ENCODE results near the gene SNX27. TPM values are rescaled to one million over a fixed set of nuclear protein-coding genes. Genes with fewer than 3 reads are reported as not detected.

The SNX27 gene
- total and polyA plus RNA-seq, 2 donors (not counting 1 experiment from before 2014, with no cell fraction given): 13.5 to 45.6 TPM

DNA sequence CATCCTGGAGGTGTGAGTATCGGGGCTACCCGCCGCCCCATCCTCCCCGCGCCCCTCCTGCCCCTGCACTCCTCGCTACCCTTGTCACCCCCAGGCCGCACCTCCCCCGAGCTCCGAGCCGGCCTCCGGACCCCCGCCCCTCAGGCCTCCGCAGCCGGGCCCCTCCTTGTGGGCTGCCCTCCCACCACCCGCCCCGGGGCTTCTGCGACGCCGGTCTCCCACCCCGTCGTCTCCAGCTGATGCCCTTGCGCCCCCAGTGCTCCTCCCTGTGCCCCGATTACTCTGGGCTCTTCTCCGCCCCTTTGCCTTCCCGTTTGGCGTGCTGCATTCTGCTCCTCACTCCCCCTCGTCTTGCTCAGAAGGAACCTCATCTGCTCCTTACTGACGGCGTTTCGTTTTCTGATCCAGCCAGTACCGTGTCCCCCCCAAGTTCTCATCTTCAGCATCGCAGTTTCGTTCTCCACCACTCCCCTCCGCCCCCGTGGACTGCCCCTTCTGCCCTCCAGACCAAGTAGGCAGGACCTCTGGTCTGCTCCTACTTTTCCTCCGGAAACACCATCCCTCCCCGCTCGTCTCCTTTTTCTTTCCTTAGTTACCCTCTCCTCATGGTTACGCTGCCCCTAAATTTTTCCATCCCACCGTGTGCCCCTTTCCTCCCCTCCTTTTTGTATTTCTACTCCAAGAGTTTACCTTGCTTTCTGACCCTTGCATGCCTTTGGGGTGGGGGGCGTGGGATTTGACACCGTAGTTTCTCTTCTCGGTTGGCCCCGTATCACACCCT lies 841 bp downstream of the SNX27 start:
- H3K79me2 ChIP-seq (ENCODE audit: control insufficient read depth, insufficient read depth, low read length): peaks cover 51% of the 10 kb centered on the region
- Mint-ChIP-seq H3K27me3 (peaks cover 5% of the 10 kb centered on the region), H3K4me3 (peak overlapping the region; percentile 91), H3K27ac (peak overlapping the region; percentile 79), H3K4me1 (peaks cover 32% of the 10 kb centered on the region), H3K9me3 (ENCODE audit: insufficient read depth) (no peaks in the 10 kb centered on the region)
- POLR2A ChIA-PET: interaction anchor here (1.1 to 1.6 kb wide), 2 partner anchors 150 to 178 kb away, joined by 4 to 5 read pairs; partner anchors contain the start of genes MRPL9 and TDRKH
- H3K9ac ChIP-seq (ENCODE audit: low read length): peak overlapping the region; percentile 83
- peaks cover 11 to 18% of the 10 kb centered on the region in 2 donors for H3K4me1 ChIP-seq (ENCODE audit: control insufficient read depth in 2 of 2, insufficient read depth in 2 of 2, low read length in 2 of 2)
- H4K20me1 ChIP-seq (ENCODE audit: control insufficient read depth, insufficient read depth, low read length, poor library complexity, severe bottlenecking): no peaks in the 10 kb centered on the region
- CTCF ChIA-PET: interaction anchor here (1.0 to 1.6 kb wide), 2 partner anchors 14 to 16 kb away, joined by 3 to 4 read pairs; no protein-coding TSS in a partner anchor
- intact Hi-C loops (cut with micrococcal nuclease): loop anchor here (1.0 to 5.0 kb wide), 3 partner anchors 72 to 265 kb away; partner anchors contain the start of genes PSMB4, RFX5 and TUFT1
- H3K27ac ChIP-seq (ENCODE audit: low read length in 2 of 2): peak overlapping the region in 1 of 2 donors; percentile 79
- H3K4me2 ChIP-seq (replicated peaks; ENCODE audit: low read depth, low read length, poor library complexity, severe bottlenecking): peak overlapping the region; percentile 99
- TF ChIP-seq EZH2 (IDR thresholded peaks at IDR 0.05; ENCODE audit: borderline replicate concordance, insufficient read depth, low read depth, low read length, poor library complexity, severe bottlenecking): no peak
- TF ChIP-seq, protein P1, sequence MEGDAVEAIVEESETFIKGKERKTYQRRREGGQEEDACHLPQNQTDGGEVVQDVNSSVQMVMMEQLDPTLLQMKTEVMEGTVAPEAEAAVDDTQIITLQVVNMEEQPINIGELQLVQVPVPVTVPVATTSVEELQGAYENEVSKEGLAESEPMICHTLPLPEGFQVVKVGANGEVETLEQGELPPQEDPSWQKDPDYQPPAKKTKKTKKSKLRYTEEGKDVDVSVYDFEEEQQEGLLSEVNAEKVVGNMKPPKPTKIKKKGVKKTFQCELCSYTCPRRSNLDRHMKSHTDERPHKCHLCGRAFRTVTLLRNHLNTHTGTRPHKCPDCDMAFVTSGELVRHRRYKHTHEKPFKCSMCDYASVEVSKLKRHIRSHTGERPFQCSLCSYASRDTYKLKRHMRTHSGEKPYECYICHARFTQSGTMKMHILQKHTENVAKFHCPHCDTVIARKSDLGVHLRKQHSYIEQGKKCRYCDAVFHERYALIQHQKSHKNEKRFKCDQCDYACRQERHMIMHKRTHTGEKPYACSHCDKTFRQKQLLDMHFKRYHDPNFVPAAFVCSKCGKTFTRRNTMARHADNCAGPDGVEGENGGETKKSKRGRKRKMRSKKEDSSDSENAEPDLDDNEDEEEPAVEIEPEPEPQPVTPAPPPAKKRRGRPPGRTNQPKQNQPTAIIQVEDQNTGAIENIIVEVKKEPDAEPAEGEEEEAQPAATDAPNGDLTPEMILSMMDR (IDR thresholded peaks at IDR 0.05): no peak
- H3K4me3 ChIP-seq (ENCODE audit: control extremely low read depth in 1 of 5, extremely low read depth in 1 of 5, insufficient read depth in 1 of 5, low read depth in 2 of 5, low read length in 4 of 5): peak overlapping the region; percentile 52 to 94 (median 84)
- peak overlapping the region; percentile 95 for H2AFZ ChIP-seq (ENCODE audit: insufficient read depth, low read depth, low read length, poor library complexity, severe bottlenecking)
- under 1% methylated on average over 32 of the region's 44 CpGs for WGBS (ENCODE audit: insufficient coverage)
- peaks cover 5 to 8% of the 10 kb centered on the region in 2 experiments for H3K36me3 ChIP-seq (replicated peaks in 1 of 2; ENCODE audit: control extremely low read depth in 1 of 2, control insufficient read depth in 1 of 2, extremely low read depth in 1 of 2, insufficient read depth in 2 of 2, low read length in 1 of 2)
- H3K9me3 ChIP-seq (ENCODE audit: control extremely low read depth in 1 of 3, control insufficient read depth in 2 of 3, insufficient read depth in 1 of 3, low read length in 2 of 3): no peaks in the 10 kb centered on the region
- peak; percentile 43 for DNase-seq
- H3K27me3 ChIP-seq (replicated peaks in 1 of 4; ENCODE audit: control extremely low read depth in 1 of 4, control insufficient read depth in 3 of 4, insufficient read depth in 4 of 4, low read length in 3 of 4): peaks cover 0 to 2% (median 0%) of the 10 kb centered on the region in 4 experiments
- ATAC-seq (ENCODE audit: low read depth): no peak

Data from B cell (primary cell).